A549 (cell line): ENCODE data around the gene HS6ST1. TPM values are rescaled to one million over a fixed set of nuclear protein-coding genes. Genes with fewer than 3 reads are reported as not detected.
"Not testable (repeated sequence)": the region's sequence is repeated elsewhere in the genome, so short reads cannot be mapped to it uniquely, and the experiment has no call there.

Source experiments
- ATAC-seq, 2 experiments: fragments of 200-7000 bp in 1 of 2; fragments of >200 bp in 1 of 2; cut with Nextera tagmentation in 1 of 2; cut with Tn5 transposase in 1 of 2; 3 replicates each; pipeline versions ENCODE4 v1.8.0 to v1.9.1; 2018 to 2020; ENCODE audit warnings: mild to moderate bottlenecking in 1 of 2, moderate library complexity in 1 of 2
- CTCF ChIA-PET: fragments of 300-600 bp; sonication (Branson Sonifier 250); formaldehyde crosslinking; extraction: SDS; loops from one replicate; lab custom pipeline; 2021; ENCODE audit warnings: antibody characterized with exemption, inconsistent platforms; lab: Yijun Ruan, JAX
- POLR2A ChIA-PET: fragments of 350-600 bp; formaldehyde crosslinking; extraction: SDS; loops from one replicate; lab custom pipeline; 2021; ENCODE audit warnings: antibody characterized with exemption, inconsistent platforms; lab: Yijun Ruan, JAX
- DNase-seq, 2 experiments: peaks; one replicate each; pipeline versions ENCODE4 v3.0.0 to v3.0.0-alpha.2; 2011 to 2016; ENCODE audit warnings: low read depth in 1 of 2, low spot score in 1 of 2
- FAIRE-seq: peaks from 2 replicates; lab custom pipeline; 2011; peaks lifted over from hg19 to GRCh38; lab: Jason Lieb, UNC
- H3K27ac ChIP-seq, 2 experiments: fragments of >200 bp; sonication (Bioruptor Twin); formaldehyde crosslinking; 3 replicates each; pipeline ENCODE4 v1.5.1; 2016 to 2017
- H3K4me1 ChIP-seq: fragments of >200 bp; sonication (Bioruptor Twin); formaldehyde crosslinking; 3 replicates; pipeline ENCODE4 v1.6.1; 2016
- H3K4me2 ChIP-seq: fragments of >200 bp; sonication (Bioruptor Twin); formaldehyde crosslinking; 3 replicates; pipeline ENCODE4 v1.6.1; 2016
- H3K4me3 ChIP-seq: fragments of >200 bp; sonication (Bioruptor Twin); formaldehyde crosslinking; 3 replicates; pipeline ENCODE4 v1.5.1; 2016
- H3K9me3 ChIP-seq: fragments of >200 bp; sonication (Bioruptor Twin); formaldehyde crosslinking; 3 replicates; pipeline ENCODE4 v1.6.1; 2016
- BHLHE40 ChIP-seq: IDR thresholded peaks from 2 replicates; pipeline ENCODE4 v1.6.1; 2012; ENCODE audit warnings: low read depth, low read length, inconsistent platforms
- FOSB ChIP-seq: fragments of 250-450 bp; sonication (Bioruptor Pico); IDR thresholded peaks from 2 replicates; pipeline ENCODE4 v1.5.0; 2020; ENCODE audit warnings: mild to moderate bottlenecking, moderate library complexity
- JUN ChIP-seq, 2 experiments: fragments of >200 bp; sonication (Bioruptor Twin); formaldehyde crosslinking; IDR thresholded peaks; 2 replicates in 1 of 2; 3 replicates in 1 of 2; pipeline ENCODE4 v1.6.1; 2016 to 2017
- JUNB ChIP-seq: fragments of >200 bp; sonication (Bioruptor Twin); formaldehyde crosslinking; IDR thresholded peaks from 2 replicates; pipeline ENCODE4 v1.6.1; 2016
- KDM1A ChIP-seq: fragments of 200-600 bp; sonication (generic); IDR thresholded peaks from 2 replicates; pipeline ENCODE4 v1.6.1; 2016; ENCODE audit warnings: low read depth, mild to moderate bottlenecking
- KDM5A ChIP-seq: fragments of 200-600 bp; sonication (generic); IDR thresholded peaks from 2 replicates; pipeline ENCODE4 v1.6.1; 2016; ENCODE audit warnings: antibody characterized with exemption, mild to moderate bottlenecking
- MAFK ChIP-seq: fragments of 450-650 bp; IDR thresholded peaks from 2 replicates; pipeline ENCODE4 v1.6.1; 2014; ENCODE audit not compliant: partially characterized antibody
- PHF8 ChIP-seq: fragments of 200-600 bp; sonication (generic); IDR thresholded peaks from 2 replicates; pipeline ENCODE4 v1.6.1; 2016; ENCODE audit warnings: low read depth, mild to moderate bottlenecking, antibody characterized with exemption, moderate library complexity, borderline replicate concordance
- RFX5 ChIP-seq: fragments of 450-650 bp; IDR thresholded peaks from 2 replicates; pipeline ENCODE4 v1.7.1; 2014; ENCODE audit warnings: antibody characterized with exemption, mild to moderate bottlenecking, moderate library complexity
- ZFP36 ChIP-seq: fragments of 450-650 bp; IDR thresholded peaks from 2 replicates; pipeline ENCODE4 v1.6.1; 2014; ENCODE audit warnings: borderline replicate concordance; ENCODE audit not compliant: partially characterized antibody
- WGBS: methylation state at CpG from one replicate; pipeline ENCODE4 v1.1.6; 2017; ENCODE audit errors: missing lambda C conversion rate; 5-methylcytosine and 5-hydroxymethylcytosine counted together
- polyA plus RNA-seq, 4 experiments: library from polyadenylated mRNA; depleted of rRNA in 3 of 4; stranded (reverse); fragments of >200 nt; fragmentation: RNase III in 1 of 4; extraction: RNeasy Plus Mini Kit Qiagen cat#74134 plus additional on column Dnase treatment in 1 of 4; gene quantifications; 2 replicates in 3 of 4; 3 replicates in 1 of 4; pipeline ENCODE4 v1.2.3, GENCODE V29; 2011 to 2017
- TF ChIP-seq, protein P1 (sequence below): fragments of 150-350 bp; IDR thresholded peaks from 2 replicates; pipeline ENCODE4 v1.6.1; 2014; ENCODE audit warnings: low read depth, mild to moderate bottlenecking, low read length
- TF ChIP-seq, protein P2 (sequence below): IDR thresholded peaks from 2 replicates; pipeline ENCODE4 v1.6.1; 2012; ENCODE audit warnings: low read depth, borderline replicate concordance
- TF ChIP-seq, protein P3 (sequence below): fragments of 250-450 bp; sonication (Bioruptor Pico); IDR thresholded peaks from 2 replicates; pipeline ENCODE4 v1.5.0; 2021; ENCODE audit warnings: mild to moderate bottlenecking, moderate library complexity, borderline replicate concordance
- TF ChIP-seq, protein P4 (sequence below): fragments of 200-600 bp; sonication (generic); IDR thresholded peaks from 2 replicates; pipeline ENCODE4 v1.6.1; 2016; ENCODE audit warnings: antibody characterized with exemption, mild to moderate bottlenecking, moderate library complexity
- TF ChIP-seq, protein P5 (sequence below): IDR thresholded peaks from 2 replicates; pipeline ENCODE4 v1.6.1; 2012
- TF ChIP-seq, protein P6 (sequence below): IDR thresholded peaks from 2 replicates; pipeline ENCODE4 v1.6.1; 2012
- TF ChIP-seq, protein P7 (sequence below): fragments of >200 bp; sonication (Bioruptor Twin); formaldehyde crosslinking; IDR thresholded peaks from 2 replicates; pipeline ENCODE4 v1.6.1; 2016

Gene HS6ST1
- polyA plus RNA-seq, 2 of the 4 experiments (the other 2 are of a cell fraction) = 3.8 to 11.6 TPM

DNA sequence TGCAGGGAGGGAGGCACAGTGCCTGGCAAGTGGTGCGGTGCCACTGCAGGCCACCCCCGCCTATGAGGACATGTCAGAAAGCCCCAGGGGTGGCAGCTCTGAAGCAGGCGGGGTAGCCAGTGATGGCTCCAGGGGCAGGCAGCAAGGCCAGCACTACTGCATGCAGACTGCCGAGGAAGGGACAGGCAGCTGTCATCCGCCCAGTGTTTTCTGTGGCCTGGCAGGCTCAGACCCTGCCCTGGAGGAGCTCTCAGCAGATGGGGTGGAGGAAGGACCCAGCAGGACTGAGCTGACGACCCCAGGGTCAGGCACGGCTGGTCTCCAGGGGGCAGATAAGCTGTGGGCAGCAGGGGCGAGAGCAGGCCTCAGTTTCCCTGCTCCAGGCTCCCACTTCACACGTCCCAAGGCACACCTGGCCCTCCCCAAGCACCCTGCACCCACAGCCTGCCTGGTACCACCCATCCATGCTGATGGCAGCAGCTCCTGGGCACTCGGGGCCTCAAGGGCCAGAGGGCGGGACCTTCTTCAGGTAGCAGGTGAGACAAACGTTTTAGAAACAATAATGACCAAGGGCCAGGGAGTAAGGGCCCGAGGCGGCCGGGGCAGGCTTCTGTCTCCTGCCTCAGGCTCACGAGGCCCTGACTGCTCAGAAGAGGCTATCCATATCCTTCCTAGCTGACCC, 48.5 kb downstream of the HS6ST1 start:
- H3K4me2 ChIP-seq = no peak overlapping the region
- no peak overlapping the region for H3K27ac ChIP-seq
- POLR2A ChIA-PET = no interaction called here
- no peaks in the 10 kb centered on the region for H3K4me1 ChIP-seq
- peaks cover 11% of the 10 kb centered on the region for H3K9me3 ChIP-seq
- no peak for ATAC-seq
- H3K4me3 ChIP-seq = no peak overlapping the region
- CTCF ChIA-PET = interaction anchor here (1.1 kb wide), 1 partner anchor 20 kb away, joined by 3 read pairs; no protein-coding TSS in a partner anchor
- TF ChIP-seq, protein P1, sequence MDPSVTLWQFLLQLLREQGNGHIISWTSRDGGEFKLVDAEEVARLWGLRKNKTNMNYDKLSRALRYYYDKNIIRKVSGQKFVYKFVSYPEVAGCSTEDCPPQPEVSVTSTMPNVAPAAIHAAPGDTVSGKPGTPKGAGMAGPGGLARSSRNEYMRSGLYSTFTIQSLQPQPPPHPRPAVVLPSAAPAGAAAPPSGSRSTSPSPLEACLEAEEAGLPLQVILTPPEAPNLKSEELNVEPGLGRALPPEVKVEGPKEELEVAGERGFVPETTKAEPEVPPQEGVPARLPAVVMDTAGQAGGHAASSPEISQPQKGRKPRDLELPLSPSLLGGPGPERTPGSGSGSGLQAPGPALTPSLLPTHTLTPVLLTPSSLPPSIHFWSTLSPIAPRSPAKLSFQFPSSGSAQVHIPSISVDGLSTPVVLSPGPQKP = no peak
- TF ChIP-seq, protein P2, sequence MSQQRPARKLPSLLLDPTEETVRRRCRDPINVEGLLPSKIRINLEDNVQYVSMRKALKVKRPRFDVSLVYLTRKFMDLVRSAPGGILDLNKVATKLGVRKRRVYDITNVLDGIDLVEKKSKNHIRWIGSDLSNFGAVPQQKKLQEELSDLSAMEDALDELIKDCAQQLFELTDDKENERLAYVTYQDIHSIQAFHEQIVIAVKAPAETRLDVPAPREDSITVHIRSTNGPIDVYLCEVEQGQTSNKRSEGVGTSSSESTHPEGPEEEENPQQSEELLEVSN = no peak
- TF ChIP-seq, protein P3, sequence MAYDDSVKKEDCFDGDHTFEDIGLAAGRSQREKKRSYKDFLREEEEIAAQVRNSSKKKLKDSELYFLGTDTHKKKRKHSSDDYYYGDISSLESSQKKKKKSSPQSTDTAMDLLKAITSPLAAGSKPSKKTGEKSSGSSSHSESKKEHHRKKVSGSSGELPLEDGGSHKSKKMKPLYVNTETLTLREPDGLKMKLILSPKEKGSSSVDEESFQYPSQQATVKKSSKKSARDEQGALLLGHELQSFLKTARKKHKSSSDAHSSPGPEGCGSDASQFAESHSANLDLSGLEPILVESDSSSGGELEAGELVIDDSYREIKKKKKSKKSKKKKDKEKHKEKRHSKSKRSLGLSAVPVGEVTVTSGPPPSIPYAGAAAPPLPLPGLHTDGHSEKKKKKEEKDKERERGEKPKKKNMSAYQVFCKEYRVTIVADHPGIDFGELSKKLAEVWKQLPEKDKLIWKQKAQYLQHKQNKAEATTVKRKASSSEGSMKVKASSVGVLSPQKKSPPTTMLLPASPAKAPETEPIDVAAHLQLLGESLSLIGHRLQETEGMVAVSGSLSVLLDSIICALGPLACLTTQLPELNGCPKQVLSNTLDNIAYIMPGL (CRISPR knock-in tag) = no peak
- 79% methylated on average over 11 of the region's 16 CpGs for WGBS
- FAIRE-seq = no peak
- no peak for DNase-seq

DNA sequence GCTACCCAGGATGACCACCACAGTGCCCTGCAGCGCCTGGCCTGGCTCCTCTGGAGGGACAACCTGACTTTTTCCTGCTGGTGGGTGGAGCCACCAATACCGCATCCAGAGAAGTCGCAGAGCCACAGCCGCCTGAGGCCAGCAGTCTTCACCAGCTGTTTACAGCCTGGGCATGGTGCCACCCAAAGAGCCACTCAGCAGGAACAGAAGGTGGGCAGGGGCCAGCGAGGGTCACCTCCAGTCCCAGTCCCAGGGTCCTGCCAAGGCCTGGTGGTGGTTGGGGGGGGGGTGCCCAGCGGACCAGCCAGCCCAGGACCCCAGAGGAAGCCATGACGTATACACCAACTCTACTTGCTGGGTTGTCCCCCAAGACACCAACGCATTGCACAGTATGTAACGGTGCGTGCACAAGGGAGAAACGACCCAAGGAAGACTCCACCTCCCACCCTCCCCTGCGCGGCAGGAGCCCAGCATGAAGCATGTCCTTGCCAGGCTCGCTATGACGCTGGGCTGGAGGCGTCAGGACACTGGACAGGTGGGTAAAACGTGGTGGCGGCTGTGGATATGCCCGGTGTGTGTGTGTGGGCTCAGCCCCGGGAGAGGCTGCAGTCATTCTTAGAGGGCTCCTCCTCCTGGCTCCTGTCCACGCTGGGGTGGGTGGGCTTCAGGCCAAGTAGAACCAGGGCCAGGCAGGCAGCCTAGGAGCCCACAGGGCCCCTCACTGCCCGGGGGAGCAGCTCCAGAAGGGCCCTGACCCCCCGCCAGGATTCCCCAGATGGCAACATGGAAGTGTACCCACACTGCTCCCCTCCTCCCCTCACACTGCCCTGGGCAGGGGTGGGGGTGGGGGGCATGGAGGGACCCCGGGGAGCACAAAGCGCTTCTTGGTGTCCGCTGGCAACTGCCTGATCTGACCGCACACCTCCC, 49.3 kb downstream of the HS6ST1 start:
- peaks cover 4% of the 10 kb centered on the region; the same call in 1 of the 3 replicates for H3K9me3 ChIP-seq
- ATAC-seq = no peak
- no peak for DNase-seq
- no peaks in the 10 kb centered on the region for H3K4me1 ChIP-seq
- CTCF ChIA-PET = interaction anchor here (1.1 kb wide), 1 partner anchor 20 kb away, joined by 3 read pairs; no protein-coding TSS in a partner anchor
- TF ChIP-seq, protein P1 = no peak
- TF ChIP-seq, protein P4, sequence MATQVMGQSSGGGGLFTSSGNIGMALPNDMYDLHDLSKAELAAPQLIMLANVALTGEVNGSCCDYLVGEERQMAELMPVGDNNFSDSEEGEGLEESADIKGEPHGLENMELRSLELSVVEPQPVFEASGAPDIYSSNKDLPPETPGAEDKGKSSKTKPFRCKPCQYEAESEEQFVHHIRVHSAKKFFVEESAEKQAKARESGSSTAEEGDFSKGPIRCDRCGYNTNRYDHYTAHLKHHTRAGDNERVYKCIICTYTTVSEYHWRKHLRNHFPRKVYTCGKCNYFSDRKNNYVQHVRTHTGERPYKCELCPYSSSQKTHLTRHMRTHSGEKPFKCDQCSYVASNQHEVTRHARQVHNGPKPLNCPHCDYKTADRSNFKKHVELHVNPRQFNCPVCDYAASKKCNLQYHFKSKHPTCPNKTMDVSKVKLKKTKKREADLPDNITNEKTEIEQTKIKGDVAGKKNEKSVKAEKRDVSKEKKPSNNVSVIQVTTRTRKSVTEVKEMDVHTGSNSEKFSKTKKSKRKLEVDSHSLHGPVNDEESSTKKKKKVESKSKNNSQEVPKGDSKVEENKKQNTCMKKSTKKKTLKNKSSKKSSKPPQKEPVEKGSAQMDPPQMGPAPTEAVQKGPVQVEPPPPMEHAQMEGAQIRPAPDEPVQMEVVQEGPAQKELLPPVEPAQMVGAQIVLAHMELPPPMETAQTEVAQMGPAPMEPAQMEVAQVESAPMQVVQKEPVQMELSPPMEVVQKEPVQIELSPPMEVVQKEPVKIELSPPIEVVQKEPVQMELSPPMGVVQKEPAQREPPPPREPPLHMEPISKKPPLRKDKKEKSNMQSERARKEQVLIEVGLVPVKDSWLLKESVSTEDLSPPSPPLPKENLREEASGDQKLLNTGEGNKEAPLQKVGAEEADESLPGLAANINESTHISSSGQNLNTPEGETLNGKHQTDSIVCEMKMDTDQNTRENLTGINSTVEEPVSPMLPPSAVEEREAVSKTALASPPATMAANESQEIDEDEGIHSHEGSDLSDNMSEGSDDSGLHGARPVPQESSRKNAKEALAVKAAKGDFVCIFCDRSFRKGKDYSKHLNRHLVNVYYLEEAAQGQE = no peak
- TF ChIP-seq KDM5A (no peak), RFX5 (no peak), ZFP36 (no peak), JUN (IDR thresholded peaks at IDR 0.05) (no peak), FOSB (CRISPR knock-in tag) (no peak), MAFK (no peak), KDM1A (no peak), BHLHE40 (no peak), PHF8 (no peak), JUNB (no peak)
- TF ChIP-seq, protein P5, sequence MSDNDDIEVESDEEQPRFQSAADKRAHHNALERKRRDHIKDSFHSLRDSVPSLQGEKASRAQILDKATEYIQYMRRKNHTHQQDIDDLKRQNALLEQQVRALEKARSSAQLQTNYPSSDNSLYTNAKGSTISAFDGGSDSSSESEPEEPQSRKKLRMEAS = no peak
- TF ChIP-seq, protein P6, sequence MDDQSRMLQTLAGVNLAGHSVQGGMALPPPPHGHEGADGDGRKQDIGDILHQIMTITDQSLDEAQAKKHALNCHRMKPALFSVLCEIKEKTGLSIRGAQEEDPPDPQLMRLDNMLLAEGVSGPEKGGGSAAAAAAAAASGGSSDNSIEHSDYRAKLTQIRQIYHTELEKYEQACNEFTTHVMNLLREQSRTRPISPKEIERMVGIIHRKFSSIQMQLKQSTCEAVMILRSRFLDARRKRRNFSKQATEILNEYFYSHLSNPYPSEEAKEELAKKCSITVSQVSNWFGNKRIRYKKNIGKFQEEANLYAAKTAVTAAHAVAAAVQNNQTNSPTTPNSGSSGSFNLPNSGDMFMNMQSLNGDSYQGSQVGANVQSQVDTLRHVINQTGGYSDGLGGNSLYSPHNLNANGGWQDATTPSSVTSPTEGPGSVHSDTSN = no peak
- TF ChIP-seq, protein P7, sequence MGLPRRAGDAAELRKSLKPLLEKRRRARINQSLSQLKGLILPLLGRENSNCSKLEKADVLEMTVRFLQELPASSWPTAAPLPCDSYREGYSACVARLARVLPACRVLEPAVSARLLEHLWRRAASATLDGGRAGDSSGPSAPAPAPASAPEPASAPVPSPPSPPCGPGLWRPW = no peak
- POLR2A ChIA-PET = no interaction called here
- no peak for FAIRE-seq
- H3K4me2 ChIP-seq = no peak overlapping the region
- no peak overlapping the region for H3K27ac ChIP-seq
- WGBS = 88% methylated on average over 22 of the region's 27 CpGs
- no peak overlapping the region for H3K4me3 ChIP-seq

DNA sequence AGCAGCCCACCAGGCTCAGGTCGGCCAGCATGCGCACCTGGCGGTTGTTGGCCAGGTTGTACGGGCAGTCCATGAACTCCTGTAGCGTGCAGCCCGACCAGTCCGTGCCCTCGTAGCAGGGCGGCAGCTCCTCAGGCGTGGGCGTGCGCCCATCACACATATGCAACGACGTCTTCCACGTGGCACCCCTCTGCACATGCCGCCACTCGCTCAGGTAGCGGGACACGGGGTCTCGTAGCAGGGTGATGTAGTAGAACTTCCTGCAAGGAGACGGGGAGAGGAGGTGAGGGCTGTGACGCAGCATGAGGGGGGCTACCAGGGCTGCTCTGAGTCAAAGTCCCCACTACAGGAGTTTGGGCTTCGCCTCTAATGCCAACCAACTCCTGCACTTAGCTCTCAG, 50.1 kb downstream of the HS6ST1 start:
- WGBS = 91% methylated on average over 16 of the region's 23 CpGs
- POLR2A ChIA-PET, ATAC-seq, H3K4me3 ChIP-seq, H3K27ac ChIP-seq, H3K4me2 ChIP-seq, H3K9me3 ChIP-seq, DNase-seq, CTCF ChIA-PET, FAIRE-seq, H3K4me1 ChIP-seq: not testable (repeated sequence)
